Endodermal cell (in vitro differentiated cells): Measurements from ENCODE around the gene RAPSN. TPM values are rescaled to one million over a fixed set of nuclear protein-coding genes. Genes with fewer than 3 reads are reported as not detected.
A peak's percentile ranks its signal among the peaks of the same experiment; 100 is the strongest.

Source experiments
- DNase-seq: peaks from one replicate; pipeline ENCODE4 v3.0.0-alpha.2; 2017
- H3K27ac ChIP-seq: 2 replicates; pipeline ENCODE4 v1.5.1; 2013; ENCODE audit warnings: mild to moderate bottlenecking, low read depth, low read length, moderate library complexity
- H3K27me3 ChIP-seq: 2 replicates; pipeline ENCODE4 v1.6.1; 2013; ENCODE audit warnings: mild to moderate bottlenecking, low read length, moderate library complexity; ENCODE audit not compliant: insufficient read depth, control insufficient read depth, poor library complexity, severe bottlenecking
- H3K36me3 ChIP-seq: 2 replicates; pipeline ENCODE4 v1.7.0; 2013; ENCODE audit warnings: mild to moderate bottlenecking, low read length, moderate library complexity; ENCODE audit not compliant: control insufficient read depth, insufficient read depth
- H3K4me1 ChIP-seq: one replicate; pipeline ENCODE4 v1.7.0; 2013; ENCODE audit warnings: low read length; ENCODE audit not compliant: control insufficient read depth, insufficient read depth
- H3K4me3 ChIP-seq: 2 replicates; pipeline ENCODE4 v1.5.1; 2013; ENCODE audit warnings: mild to moderate bottlenecking, low read length, moderate library complexity
- H3K9ac ChIP-seq: 2 replicates; pipeline ENCODE4 v1.6.1; 2013; ENCODE audit warnings: mild to moderate bottlenecking, low read length, moderate library complexity; ENCODE audit not compliant: poor library complexity, severe bottlenecking; ENCODE audit errors: extremely low read depth
- H3K9me3 ChIP-seq: 2 replicates; pipeline ENCODE4 v1.6.1; 2013; ENCODE audit warnings: mild to moderate bottlenecking, low read length, moderate library complexity; ENCODE audit not compliant: control insufficient read depth
- H3K27ac Mint-ChIP-seq: 2 replicates; pipeline ENCODE4 v1.8.0; 2020; ENCODE audit warnings: mixed read lengths
- H3K27me3 Mint-ChIP-seq: 2 replicates; pipeline ENCODE4 v1.8.0; 2021; ENCODE audit warnings: mild to moderate bottlenecking, mixed read lengths; ENCODE audit not compliant: insufficient read depth
- H3K36me3 Mint-ChIP-seq: 2 replicates; pipeline ENCODE4 v1.8.0; 2020; ENCODE audit warnings: low read depth, mixed read lengths
- H3K4me1 Mint-ChIP-seq: 2 replicates; pipeline ENCODE4 v1.8.0; 2020; ENCODE audit warnings: mixed read lengths
- H3K4me3 Mint-ChIP-seq: 2 replicates; pipeline ENCODE4 v1.8.0; 2020; ENCODE audit warnings: mild to moderate bottlenecking, moderate library complexity, mixed read lengths
- H3K9me3 Mint-ChIP-seq: 2 replicates; pipeline ENCODE4 v1.8.0; 2020; ENCODE audit warnings: mild to moderate bottlenecking, mixed read lengths
- WGBS, 2 experiments: methylation state at CpG; one replicate each; pipeline versions ENCODE4 v1.1.5 to v1.1.7; 2013; ENCODE audit warnings: missing lambda C conversion rate in 2 of 2, mixed read lengths in 1 of 2; ENCODE audit not compliant: insufficient coverage in 1 of 2, insufficient read length in 1 of 2; 5-methylcytosine and 5-hydroxymethylcytosine counted together
- total RNA-seq, 2 donors: library from RNA; stranded (reverse); fragmentation: NEBNext Ultra II Directional in 1 of 2; extraction: Animal tissue kit (Norgen Biotek cat#: 25700) in 1 of 2; gene quantifications; 2 replicates in 1 of 2; 3 replicates in 1 of 2; pipeline ENCODE4 v1.2.1, GENCODE V29; 2021
- TF ChIP-seq, protein P1 (sequence below): fragments of 200-600 bp; sonication (generic); conservative IDR thresholded peaks from 2 replicates; pipeline ENCODE4 v1.5.0; 2021; ENCODE audit warnings: antibody characterized with exemption, mild to moderate bottlenecking

Gene RAPSN
- total RNA-seq, 2 donors from 2014 or later = 0.40 to 0.64 TPM

GRCh38 chr11:47409440-47410369, 39.2 kb downstream of the RAPSN start:
- H3K27me3 ChIP-seq = no peaks in the 10 kb centered on the region
- H3K27ac Mint-ChIP-seq = peak overlapping the region; percentile 85
- WGBS, 2 experiments = 94% methylated on average over 19 to 31 of the region's 31 CpGs
- H3K36me3 ChIP-seq = peaks cover 19% of the 10 kb centered on the region
- peaks cover 2% of the 10 kb centered on the region for H3K4me1 ChIP-seq
- H3K27ac ChIP-seq = no peak overlapping the region
- H3K4me1 Mint-ChIP-seq = peaks cover 9% of the 10 kb centered on the region
- H3K27me3 Mint-ChIP-seq = no peaks in the 10 kb centered on the region
- peaks cover 16% of the 10 kb centered on the region for H3K36me3 Mint-ChIP-seq
- peak overlapping the region; percentile 97 for H3K4me3 ChIP-seq
- peak overlapping the region; percentile 82 for H3K4me3 Mint-ChIP-seq
- DNase-seq = peak; percentile 37
- H3K9me3 Mint-ChIP-seq = no peaks in the 10 kb centered on the region
- H3K9me3 ChIP-seq = no peaks in the 10 kb centered on the region
- no peak overlapping the region for H3K9ac ChIP-seq
- TF ChIP-seq, protein P1, sequence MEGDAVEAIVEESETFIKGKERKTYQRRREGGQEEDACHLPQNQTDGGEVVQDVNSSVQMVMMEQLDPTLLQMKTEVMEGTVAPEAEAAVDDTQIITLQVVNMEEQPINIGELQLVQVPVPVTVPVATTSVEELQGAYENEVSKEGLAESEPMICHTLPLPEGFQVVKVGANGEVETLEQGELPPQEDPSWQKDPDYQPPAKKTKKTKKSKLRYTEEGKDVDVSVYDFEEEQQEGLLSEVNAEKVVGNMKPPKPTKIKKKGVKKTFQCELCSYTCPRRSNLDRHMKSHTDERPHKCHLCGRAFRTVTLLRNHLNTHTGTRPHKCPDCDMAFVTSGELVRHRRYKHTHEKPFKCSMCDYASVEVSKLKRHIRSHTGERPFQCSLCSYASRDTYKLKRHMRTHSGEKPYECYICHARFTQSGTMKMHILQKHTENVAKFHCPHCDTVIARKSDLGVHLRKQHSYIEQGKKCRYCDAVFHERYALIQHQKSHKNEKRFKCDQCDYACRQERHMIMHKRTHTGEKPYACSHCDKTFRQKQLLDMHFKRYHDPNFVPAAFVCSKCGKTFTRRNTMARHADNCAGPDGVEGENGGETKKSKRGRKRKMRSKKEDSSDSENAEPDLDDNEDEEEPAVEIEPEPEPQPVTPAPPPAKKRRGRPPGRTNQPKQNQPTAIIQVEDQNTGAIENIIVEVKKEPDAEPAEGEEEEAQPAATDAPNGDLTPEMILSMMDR = no peak

GRCh38 chr11:47408598-47409439, 40.1 kb downstream of the RAPSN start:
- Mint-ChIP-seq H3K4me3 (peak overlapping the region; percentile 82), H3K9me3 (no peaks in the 10 kb centered on the region), H3K36me3 (peaks cover 12% of the 10 kb centered on the region), H3K27me3 (no peaks in the 10 kb centered on the region), H3K4me1 (peaks cover 9% of the 10 kb centered on the region), H3K27ac (peak overlapping the region; percentile 85)
- Histone ChIP-seq H3K4me3 (peak overlapping the region; percentile 97), H3K4me1 (peaks cover 2% of the 10 kb centered on the region), H3K27ac (peak overlapping the region; percentile 57), H3K36me3 (peaks cover 19% of the 10 kb centered on the region), H3K9me3 (no peaks in the 10 kb centered on the region), H3K9ac (peak overlapping the region; percentile 74), H3K27me3 (no peaks in the 10 kb centered on the region)
- 12 to 59% methylated on average over 9 to 50 of the region's 50 CpGs for WGBS, 2 experiments
- TF ChIP-seq, protein P1 = no peak
- DNase-seq = peak; percentile 79

DNA sequence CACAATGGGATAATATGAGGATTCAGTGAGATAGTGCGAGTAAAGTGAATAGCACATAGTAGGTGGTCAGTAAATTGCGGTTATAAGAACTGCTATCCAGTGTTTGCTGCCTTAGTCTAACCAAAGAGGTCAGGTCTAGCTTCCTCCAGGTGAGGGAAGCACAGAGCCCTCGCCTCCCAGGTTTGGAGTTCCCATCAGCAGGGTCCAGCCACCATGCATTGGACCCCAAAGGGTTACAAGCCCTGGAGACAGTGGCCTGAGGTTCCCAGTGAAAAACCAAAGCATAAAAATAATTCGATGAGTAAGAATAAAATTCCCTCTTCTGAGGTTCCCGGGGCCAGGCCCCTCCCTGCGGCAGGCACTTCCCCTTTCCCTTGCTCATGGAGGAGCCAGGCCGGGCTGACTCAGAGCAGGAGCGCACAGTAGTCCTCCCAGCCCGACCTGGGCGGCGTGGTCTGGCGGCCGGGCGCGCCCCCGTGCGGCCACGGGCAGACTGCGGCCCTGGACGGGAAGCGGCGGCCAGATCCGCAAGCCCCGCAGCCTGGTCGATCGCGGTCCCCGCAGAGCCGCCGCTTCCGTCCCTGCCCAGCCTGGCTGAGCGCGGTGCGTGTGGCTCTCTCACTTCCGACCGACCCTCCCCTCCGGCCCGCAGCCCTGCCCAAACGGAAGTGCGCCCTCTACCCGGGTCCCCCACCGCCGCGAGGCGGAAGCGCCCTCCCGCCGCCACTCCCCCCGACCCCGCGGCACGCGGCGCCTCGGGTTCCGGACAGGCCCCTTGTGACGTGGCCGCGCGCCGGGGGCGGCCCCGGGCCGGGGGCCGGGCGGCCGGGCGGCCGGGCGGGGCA, 41.0 kb downstream of the RAPSN start, which contains the start of gene SLC39A13:
Gene SLC39A13 (plus strand): TSS at position 845 of the 845 bp plus-strand sequence. CDS start 1,505 bp downstream, outside the sequence.
- peak within 1 kb of the TSS; percentile 82 for H3K4me3 Mint-ChIP-seq

More for the DNA sequence above, 41.0 kb downstream of the RAPSN start, which contains the start of gene SLC39A13:
- 1 to 4% methylated on average over 26 to 70 of the region's 70 CpGs for WGBS, 2 experiments
- H3K27ac ChIP-seq = peak within 1 kb of the TSS; percentile 78
- H3K9ac ChIP-seq = peak within 1 kb of the TSS; percentile 74
- peak within 1 kb of the TSS; percentile 97 for H3K27ac Mint-ChIP-seq
- no peaks in the 10 kb centered on the region for H3K27me3 ChIP-seq
- H3K4me1 ChIP-seq = peaks cover 2% of the 10 kb centered on the region
- peak; percentile 99 for DNase-seq
- H3K36me3 ChIP-seq = peaks cover 19% of the 10 kb centered on the region
- no peaks in the 10 kb centered on the region for H3K9me3 ChIP-seq
- peaks cover 13% of the 10 kb centered on the region for H3K4me1 Mint-ChIP-seq
- H3K27me3 Mint-ChIP-seq = no peaks in the 10 kb centered on the region
- H3K9me3 Mint-ChIP-seq = no peaks in the 10 kb centered on the region
- H3K4me3 ChIP-seq = peak within 1 kb of the TSS; percentile 97
- H3K36me3 Mint-ChIP-seq = peaks cover 4% of the 10 kb centered on the region
- TF ChIP-seq, protein P1 = peak; percentile 89
